Ishikawa (cell line): Measurements from ENCODE around the gene PABPN1L.

Source experiments
- CEBPB ChIP-seq: IDR thresholded peaks from 2 replicates; pipeline ENCODE4 v1.6.1; 2012
- EP300 ChIP-seq: IDR thresholded peaks from 2 replicates; pipeline ENCODE4 v1.6.1; 2012; ENCODE audit warnings: borderline replicate concordance
- FOXM1 ChIP-seq: IDR thresholded peaks from 2 replicates; pipeline ENCODE4 v1.6.1; 2012; ENCODE audit warnings: low read depth, borderline replicate concordance
- MAX ChIP-seq: IDR thresholded peaks from 2 replicates; pipeline ENCODE4 v1.6.1; 2012
- RAD21 ChIP-seq: IDR thresholded peaks from 2 replicates; pipeline ENCODE4 v1.6.1; 2012; ENCODE audit warnings: low read depth
- REST ChIP-seq: IDR thresholded peaks from 2 replicates; pipeline ENCODE4 v1.6.1; 2012; ENCODE audit warnings: low read depth, mild to moderate bottlenecking
- TAF1 ChIP-seq: IDR thresholded peaks from 2 replicates; pipeline ENCODE4 v1.6.1; 2012; ENCODE audit warnings: low read depth, mild to moderate bottlenecking
- ZBTB7A ChIP-seq: IDR thresholded peaks from 2 replicates; pipeline ENCODE4 v1.6.1; 2012; ENCODE audit warnings: low read depth

- no peak for TF ChIP-seq REST
- TF ChIP-seq MAX, result no peak
- no peak for TF ChIP-seq CEBPB
- TF ChIP-seq EP300, result no peak
- TF ChIP-seq TAF1, result no peak
- TF ChIP-seq FOXM1, result no peak
- TF ChIP-seq RAD21, result no peak
- no peak for TF ChIP-seq ZBTB7A
These were observed 18.8 kb downstream of the PABPN1L start for GRCh38 chr16:88847654-88848053.
